NCI-H345 treated with DMSO at 0.1 percent for 48 hours (cell line): Measurements from ENCODE around the gene BCAN.

Experiments used
- DNase-seq: peaks from one replicate; lab custom pipeline; 2025; ENCODE audit not compliant: unreplicated experiment; lab: John Stamatoyannopoulos, UW

Gene BCAN

GRCh38 chr1:156694690-156694962, 52.7 kb downstream of the BCAN start:
- no peak for DNase-seq

GRCh38 chr1:156696755-156697154, 54.8 kb downstream of the BCAN start:
- DNase-seq = no peak

- DNase-seq = no peak
These were observed 55.6 kb downstream of the BCAN start for GRCh38 chr1:156697481-156697880.

GRCh38 chr1:156698995-156699394, 57.1 kb downstream of the BCAN start:
- no peak for DNase-seq

GRCh38 chr1:156700736-156701531, 59.0 kb downstream of the BCAN start:
- DNase-seq = no peak

- DNase-seq = no peak
These were observed 61.4 kb downstream of the BCAN start for GRCh38 chr1:156703336-156703735.

- no peak for DNase-seq
These were observed 61.8 kb downstream of the BCAN start for GRCh38 chr1:156703741-156704140.

GRCh38 chr1:156704166-156704711, 62.3 kb downstream of the BCAN start:
- no peak for DNase-seq

- no peak for DNase-seq
These were observed 63.0 kb downstream of the BCAN start for GRCh38 chr1:156704930-156705320.

- no peak for DNase-seq
These were observed 63.5 kb downstream of the BCAN start, which contains the start of gene CRABP2 for GRCh38 chr1:156705321-156705917. TSS of gene CRABP2 (minus strand) at chr1:156705583. CDS start at chr1:156705446, 137 bp downstream.

GRCh38 chr1:156705918-156706656, 64.2 kb downstream of the BCAN start:
- peak; percentile 30 for DNase-seq

GRCh38 chr1:156706657-156707416, 64.9 kb downstream of the BCAN start:
- DNase-seq = no peak

GRCh38 chr1:156707417-156708217, 65.7 kb downstream of the BCAN start:
- no peak for DNase-seq

- no peak for DNase-seq
These were observed 66.3 kb downstream of the BCAN start for GRCh38 chr1:156708218-156708661.

GRCh38 chr1:156709031-156709430, 67.1 kb downstream of the BCAN start:
- no peak for DNase-seq
